MM.1S (cell line): Measurements from ENCODE around the gene HKDC1.

Source experiments
- DNase-seq: peaks from one replicate; pipeline ENCODE4 v3.0.0-alpha.2; 2015
- H2AFZ ChIP-seq: fragments of 300-600 bp; sonication (generic); 2 replicates; pipeline ENCODE4 v1.6.0; 2016; ENCODE audit warnings: antibody characterized with exemption, low read length
- H3F3A ChIP-seq: fragments of 300-600 bp; sonication (generic); 2 replicates; pipeline ENCODE4 v1.6.1; 2016; ENCODE audit warnings: mild to moderate bottlenecking, antibody characterized with exemption, low read length, moderate library complexity, mixed read lengths; ENCODE audit not compliant: insufficient read depth
- H3K27ac ChIP-seq: fragments of 300-600 bp; sonication (generic); 2 replicates; pipeline ENCODE4 v1.5.1; 2016; ENCODE audit warnings: mild to moderate bottlenecking, low read length
- H3K27me3 ChIP-seq: fragments of 300-600 bp; sonication (generic); replicated peaks from 2 replicates; pipeline ENCODE4 v1.6.0; 2016; ENCODE audit warnings: low read length; ENCODE audit not compliant: insufficient read depth
- H3K36me3 ChIP-seq: fragments of 300-600 bp; sonication (generic); replicated peaks from 2 replicates; pipeline ENCODE4 v1.6.1; 2016; ENCODE audit warnings: mild to moderate bottlenecking, low read length, mixed read lengths; ENCODE audit not compliant: insufficient read depth
- H3K4me1 ChIP-seq: fragments of 300-600 bp; sonication (generic); 2 replicates; pipeline ENCODE4 v1.6.1; 2016; ENCODE audit warnings: low read length, mixed read lengths
- H3K4me2 ChIP-seq: fragments of 300-600 bp; sonication (generic); 2 replicates; pipeline ENCODE4 v1.6.0; 2016; ENCODE audit warnings: low read depth, low read length
- H3K4me3 ChIP-seq: fragments of 300-600 bp; sonication (generic); 2 replicates; pipeline ENCODE4 v1.5.1; 2016; ENCODE audit warnings: low read length, mixed read lengths
- H3K79me2 ChIP-seq: fragments of 300-600 bp; sonication (generic); 2 replicates; pipeline ENCODE4 v1.6.1; 2016; ENCODE audit warnings: mixed run types, low read length, mixed read lengths
- H3K9ac ChIP-seq: fragments of 300-600 bp; sonication (generic); 2 replicates; pipeline ENCODE4 v1.6.1; 2016; ENCODE audit warnings: low read length, mixed read lengths
- H3K9me2 ChIP-seq: fragments of 300-600 bp; sonication (generic); replicated peaks from 2 replicates; pipeline ENCODE4 v1.6.1; 2016; ENCODE audit warnings: mild to moderate bottlenecking, low read length, mixed read lengths; ENCODE audit not compliant: insufficient read depth
- H3K9me3 ChIP-seq: fragments of 300-600 bp; sonication (generic); replicated peaks from 2 replicates; pipeline ENCODE4 v1.6.1; 2016; ENCODE audit warnings: mild to moderate bottlenecking, low read length, mixed read lengths; ENCODE audit not compliant: insufficient read depth
- H4K20me1 ChIP-seq: fragments of 300-600 bp; sonication (generic); 2 replicates; pipeline ENCODE4 v1.6.1; 2016; ENCODE audit warnings: mild to moderate bottlenecking, low read length, moderate library complexity, mixed read lengths; ENCODE audit not compliant: insufficient read depth
- CTCF ChIP-seq: fragments of 300-600 bp; sonication (generic); IDR thresholded peaks from 2 replicates; pipeline ENCODE4 v1.5.1; 2016; ENCODE audit warnings: antibody characterized with exemption, low read length, mixed read lengths
- EZH2 ChIP-seq: fragments of 300-600 bp; sonication (generic); optimal IDR thresholded peaks from 2 replicates; pipeline ENCODE3; 2017; ENCODE audit warnings: low read depth, mild to moderate bottlenecking, antibody characterized with exemption, low read length, mixed read lengths
- EZH2phosphoT487 ChIP-seq: fragments of 300-600 bp; sonication (generic); IDR thresholded peaks from 2 replicates; pipeline ENCODE4 v1.6.1; 2018; ENCODE audit warnings: antibody characterized with exemption, low read length

The HKDC1 gene

DNA sequence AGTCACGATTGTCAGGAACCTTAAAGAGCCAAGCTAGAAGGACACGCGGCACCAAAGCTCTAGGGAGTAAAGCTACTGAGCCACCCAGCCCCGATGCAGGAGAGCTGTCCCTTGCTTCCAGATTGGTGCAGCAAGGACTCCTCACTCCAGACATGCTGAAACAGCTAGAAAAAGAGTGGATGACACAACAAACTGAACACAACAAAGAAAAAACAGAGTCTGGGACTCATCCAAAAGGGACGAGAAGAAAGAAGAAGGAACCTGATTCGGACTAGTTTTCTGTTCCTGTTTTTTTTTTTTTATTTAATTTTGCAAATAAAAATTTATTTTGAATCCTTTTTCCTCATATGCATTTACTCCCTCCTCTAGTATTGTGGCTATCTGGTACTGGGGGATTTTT, 11.4 kb upstream of the HKDC1 start:
- H3K27me3 ChIP-seq = no peaks in the 10 kb centered on the region

DNA sequence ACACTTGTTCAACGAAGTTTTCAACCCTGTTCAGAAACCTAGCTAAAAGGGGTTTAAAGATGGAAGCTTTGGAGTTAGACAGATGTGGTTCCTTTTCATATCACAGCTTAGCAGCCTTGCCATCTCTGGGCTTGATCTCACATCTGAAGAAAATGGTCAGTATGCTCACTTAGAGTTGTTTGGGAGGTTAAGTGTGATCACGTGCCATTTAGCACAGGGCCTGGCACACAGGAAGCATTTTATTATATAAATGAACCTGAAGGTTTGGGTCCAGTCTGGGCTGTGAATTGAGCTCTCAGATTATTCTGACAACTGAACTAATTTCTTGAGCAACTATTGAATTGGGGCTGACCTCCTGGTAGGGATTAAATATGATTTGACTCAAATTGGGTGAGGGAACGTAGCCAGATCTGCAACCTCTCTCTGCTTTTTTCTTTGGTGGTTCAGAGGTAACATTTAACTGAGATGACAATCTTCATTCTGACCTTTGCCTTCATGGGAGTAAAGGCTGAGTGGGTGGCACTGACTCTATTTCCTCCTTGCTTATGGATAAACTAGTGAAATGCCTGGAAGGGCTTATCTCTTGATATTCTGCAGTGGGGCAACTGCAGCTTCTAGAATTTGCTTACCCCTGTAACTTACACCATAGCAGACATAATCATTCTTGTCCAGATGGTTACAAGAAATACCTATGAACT, 10.2 kb upstream of the HKDC1 start:
- H3K9ac ChIP-seq = no peak overlapping the region
- TF ChIP-seq EZH2 (no peak), CTCF (no peak), EZH2phosphoT487 (no peak)
- no peak overlapping the region for H3K27ac ChIP-seq
- no peak overlapping the region for H3K4me2 ChIP-seq
- H3K9me2 ChIP-seq = no peaks in the 10 kb centered on the region
- H3K36me3 ChIP-seq = 0 out of 2 replicates have a peak, but pooled peaks cover 3% of the 10 kb centered on the region
- DNase-seq = no peak
- no peaks in the 10 kb centered on the region for H3K9me3 ChIP-seq
- H3F3A ChIP-seq = no peaks in the 10 kb centered on the region
- peaks cover 12% of the 10 kb centered on the region; the same call in 1 of the 2 replicates for H3K4me1 ChIP-seq
- H3K79me2 ChIP-seq = no peaks in the 10 kb centered on the region
- H3K27me3 ChIP-seq = no peaks in the 10 kb centered on the region
- H3K4me3 ChIP-seq = no peak overlapping the region
- H2AFZ ChIP-seq = no peak overlapping the region
- no peaks in the 10 kb centered on the region for H4K20me1 ChIP-seq

More for the DNA sequence above, 11.4 kb upstream of the HKDC1 start:
- no peak for DNase-seq
- H3K9me3 ChIP-seq = no peaks in the 10 kb centered on the region
- TF ChIP-seq EZH2phosphoT487 = no peak
- TF ChIP-seq CTCF = no peak
- no peak for TF ChIP-seq EZH2
- H3K4me2 ChIP-seq = no peak overlapping the region
- no peak overlapping the region for H3K4me3 ChIP-seq
- H3F3A ChIP-seq = no peaks in the 10 kb centered on the region
- no peak overlapping the region for H3K27ac ChIP-seq
- no peak overlapping the region for H2AFZ ChIP-seq
- H3K9ac ChIP-seq = no peak overlapping the region
- peaks cover 10% of the 10 kb centered on the region; the same call in 1 of the 2 replicates for H3K4me1 ChIP-seq
- H4K20me1 ChIP-seq = no peaks in the 10 kb centered on the region
- H3K9me2 ChIP-seq = no peaks in the 10 kb centered on the region
- no peaks in the 10 kb centered on the region for H3K79me2 ChIP-seq
- 0 out of 2 replicates have a peak, but pooled peaks cover 6% of the 10 kb centered on the region for H3K36me3 ChIP-seq

- no peak overlapping the region for H3K4me2 ChIP-seq
- peaks cover 8% of the 10 kb centered on the region for H3F3A ChIP-seq
- H3K27me3 ChIP-seq = no peaks in the 10 kb centered on the region
- H3K9me2 ChIP-seq = no peaks in the 10 kb centered on the region
- H3K4me3 ChIP-seq = no peak overlapping the region
- H2AFZ ChIP-seq = no peak overlapping the region
- DNase-seq = no peak
- 0 out of 2 replicates have a peak, but pooled peaks cover 3% of the 10 kb centered on the region for H3K36me3 ChIP-seq
- TF ChIP-seq EZH2 = no peak
- H3K4me1 ChIP-seq = peaks cover 20% of the 10 kb centered on the region
- no peaks in the 10 kb centered on the region for H3K79me2 ChIP-seq
- H3K27ac ChIP-seq = no peak overlapping the region
- H3K9me3 ChIP-seq = no peaks in the 10 kb centered on the region
- H3K9ac ChIP-seq = no peak overlapping the region
- H4K20me1 ChIP-seq = no peaks in the 10 kb centered on the region
Observed at GRCh38 chr10:69211104-69211503, 9.0 kb upstream of the HKDC1 start.

DNA sequence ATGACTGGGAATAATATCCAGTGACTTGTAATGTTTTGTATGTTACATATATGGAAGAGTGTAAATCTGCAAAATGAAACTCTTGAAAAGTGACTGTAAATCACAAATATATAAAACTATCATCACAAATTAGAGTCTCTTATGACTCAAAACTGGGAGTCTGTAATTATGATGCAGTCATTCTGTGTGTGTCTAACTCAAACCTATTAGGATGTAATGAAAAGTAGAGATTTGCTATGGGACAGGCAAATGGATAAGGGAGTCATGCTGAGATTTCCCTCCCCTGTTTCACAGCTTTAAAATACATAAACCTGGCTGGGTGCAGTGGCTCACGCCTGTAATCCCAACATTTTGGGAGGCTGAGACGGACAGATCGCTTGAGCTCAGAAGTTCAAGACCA, 8.6 kb upstream of the HKDC1 start:
- DNase-seq = no peak
- peaks cover 20% of the 10 kb centered on the region for H3K4me1 ChIP-seq
- no peak overlapping the region for H3K4me3 ChIP-seq
- H3K36me3 ChIP-seq = 0 out of 2 replicates have a peak, but pooled peaks cover 3% of the 10 kb centered on the region
- no peak for TF ChIP-seq CTCF
- TF ChIP-seq EZH2 = no peak
- TF ChIP-seq EZH2phosphoT487 = no peak
- H3F3A ChIP-seq = peaks cover 9% of the 10 kb centered on the region
- H3K4me2 ChIP-seq = no peak overlapping the region
- no peaks in the 10 kb centered on the region for H3K79me2 ChIP-seq
- no peak overlapping the region for H2AFZ ChIP-seq
- H3K9me3 ChIP-seq = no peaks in the 10 kb centered on the region
- H3K27ac ChIP-seq = no peak overlapping the region
- no peaks in the 10 kb centered on the region for H3K9me2 ChIP-seq
- H4K20me1 ChIP-seq = no peaks in the 10 kb centered on the region
- H3K9ac ChIP-seq = no peak overlapping the region
- no peaks in the 10 kb centered on the region for H3K27me3 ChIP-seq
